SH-SY5Y (cell line): Measurements from ENCODE around the gene NIP7.

ENCODE experiments used
- GATA2 ChIP-seq: IDR thresholded peaks from 2 replicates; pipeline ENCODE4 v1.6.1; 2011; ENCODE audit warnings: mild to moderate bottlenecking, low read depth, low read length
- GATA3 ChIP-seq: IDR thresholded peaks from 2 replicates; pipeline ENCODE4 v1.6.1; 2011; ENCODE audit warnings: low read depth, mild to moderate bottlenecking, low read length, moderate library complexity

- TF ChIP-seq GATA2, result no peak
- no peak for TF ChIP-seq GATA3
Observed at GRCh38 chr16:69340095-69340644, 598 bp downstream of the NIP7 start.
